SW480 (cell line): ENCODE results near the gene MAN1B1.
A peak's percentile ranks its signal among the peaks of the same experiment; 100 is the strongest.

Experiments used
- DNase-seq: peaks from one replicate; pipeline ENCODE4 v3.0.0-alpha.2; 2016; ENCODE audit warnings: low spot score

MAN1B1 gene

DNA sequence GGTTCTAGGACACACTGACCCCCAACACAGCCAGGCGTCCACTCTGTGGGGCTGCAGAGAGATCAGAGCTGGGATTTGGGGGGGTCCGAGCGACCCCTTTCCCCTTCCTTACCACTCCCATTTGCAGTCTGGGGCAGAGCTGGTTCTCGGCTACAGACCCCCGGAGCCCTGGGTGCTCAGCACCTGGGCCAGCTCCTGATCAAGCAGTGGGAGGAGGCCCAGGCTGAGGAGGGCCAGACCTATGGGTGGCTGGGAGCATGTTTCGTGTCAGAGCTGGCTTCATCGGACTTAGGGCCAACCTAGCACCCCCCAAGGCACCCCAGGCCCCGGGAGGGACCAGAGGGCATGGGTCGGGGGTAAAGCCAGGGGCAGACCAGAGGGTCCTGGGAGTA lies 59.7 kb downstream of the MAN1B1 start:
- DNase-seq: no peak

DNA sequence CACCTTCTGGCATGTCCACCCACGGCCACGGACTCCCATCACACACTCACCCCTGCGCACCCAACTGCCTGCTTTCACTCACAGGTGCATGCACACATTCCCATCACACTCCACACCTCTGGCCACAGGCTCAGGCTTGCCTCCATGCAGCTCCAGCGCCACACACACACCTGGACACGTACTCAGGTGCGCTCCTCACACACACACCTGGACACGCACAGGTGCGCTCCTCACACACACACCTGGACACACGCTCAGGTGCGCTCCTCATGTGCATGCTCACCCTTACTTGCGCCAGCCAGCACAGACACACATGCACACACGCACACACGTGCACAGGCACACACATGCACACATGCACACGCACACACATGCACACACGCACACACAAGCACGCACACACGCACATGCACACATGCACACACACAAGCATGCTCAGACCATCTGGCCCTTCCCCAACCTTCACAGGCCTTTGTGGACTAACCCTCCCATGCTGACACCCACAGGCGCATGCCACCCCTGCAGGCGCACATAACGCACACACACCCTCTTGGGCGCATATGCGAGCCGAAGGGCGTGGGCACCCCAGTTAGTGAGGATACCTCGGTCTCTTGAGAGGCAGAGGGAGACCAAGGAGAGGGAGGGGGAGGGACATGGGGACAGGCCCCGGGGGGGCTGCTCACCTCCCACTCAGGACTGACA lies 60.5 kb downstream of the MAN1B1 start:
- no peak for DNase-seq

DNA sequence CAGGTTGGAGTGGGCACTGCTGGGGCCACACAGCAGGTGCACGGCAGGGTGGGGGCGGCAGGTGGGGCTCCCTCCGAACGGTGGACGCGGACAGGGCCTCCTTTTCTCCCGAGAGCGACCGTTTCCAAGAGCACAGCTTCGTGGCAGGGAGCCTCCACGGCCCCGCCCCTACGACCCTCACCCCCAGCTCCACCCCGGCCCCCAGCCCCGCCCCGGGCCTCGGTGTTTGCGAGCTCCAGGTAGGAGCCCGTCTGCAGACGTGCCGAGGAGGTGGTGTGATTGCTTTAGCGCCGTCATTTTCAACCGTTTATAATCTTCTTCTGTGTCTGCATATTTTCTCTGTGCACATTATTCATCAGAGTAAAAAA lies 61.0 kb downstream of the MAN1B1 start:
- no peak for DNase-seq

DNA sequence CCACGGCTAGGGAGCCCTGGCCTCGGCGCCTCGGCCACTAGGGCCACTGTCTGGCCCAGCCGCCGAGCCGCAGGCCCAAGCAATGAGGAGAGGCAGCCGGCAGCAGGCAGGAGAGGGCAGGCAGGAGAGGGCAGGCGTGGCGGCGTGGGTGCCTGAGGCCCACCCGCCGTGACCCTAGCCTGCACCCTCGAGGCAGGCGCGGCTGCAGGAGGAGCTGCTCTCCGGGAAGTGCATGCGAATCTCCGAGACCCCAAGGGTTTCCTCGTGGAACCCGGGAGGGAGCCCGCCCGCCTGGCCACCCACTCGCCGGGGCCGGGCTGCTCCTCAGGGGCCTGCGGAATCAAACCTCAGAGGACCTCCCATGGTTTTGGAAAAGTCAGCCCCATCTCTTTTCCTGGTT lies 61.5 kb downstream of the MAN1B1 start:
- no peak for DNase-seq

DNA sequence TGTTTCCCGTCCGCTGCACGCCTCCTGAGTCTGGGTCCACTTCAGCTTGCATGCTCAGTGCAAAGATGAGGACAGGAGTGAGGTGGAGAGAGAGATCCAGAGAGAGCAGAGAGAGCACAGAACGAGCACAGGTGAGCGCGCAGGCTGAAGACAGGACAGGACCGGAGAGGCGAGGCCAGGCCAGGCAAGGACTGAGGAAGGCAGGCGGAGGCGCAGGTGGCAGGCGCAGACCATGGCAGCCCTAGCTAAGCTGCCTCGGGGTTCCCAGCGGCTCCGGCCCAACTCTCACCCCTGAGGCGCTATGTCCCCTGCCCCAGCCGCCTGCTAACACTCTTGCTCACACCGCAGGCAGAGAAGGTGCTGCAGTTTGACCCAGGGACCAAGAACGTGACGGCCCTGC lies 61.9 kb downstream of the MAN1B1 start:
- DNase-seq: no peak

DNA sequence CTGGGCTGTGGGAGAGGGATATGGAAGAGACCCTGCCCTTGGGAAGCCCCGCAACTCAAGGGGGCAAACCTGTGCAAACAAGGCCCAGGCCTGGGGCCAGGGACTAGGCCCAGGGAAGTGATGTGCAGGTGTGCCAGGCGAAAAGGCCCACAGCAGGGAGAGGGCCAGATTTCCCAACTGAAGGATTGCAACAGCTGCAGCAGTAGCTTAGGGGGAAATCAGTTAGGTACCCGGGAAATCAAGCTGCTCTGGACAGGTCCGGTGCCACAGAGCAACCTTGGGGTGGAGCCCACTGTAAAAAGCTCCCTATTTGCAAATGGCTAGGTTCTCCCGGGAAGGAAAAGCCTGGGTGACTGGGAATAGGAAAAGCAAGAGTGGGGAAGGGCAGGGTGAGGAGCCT lies 62.6 kb downstream of the MAN1B1 start:
- DNase-seq: no peak

DNA sequence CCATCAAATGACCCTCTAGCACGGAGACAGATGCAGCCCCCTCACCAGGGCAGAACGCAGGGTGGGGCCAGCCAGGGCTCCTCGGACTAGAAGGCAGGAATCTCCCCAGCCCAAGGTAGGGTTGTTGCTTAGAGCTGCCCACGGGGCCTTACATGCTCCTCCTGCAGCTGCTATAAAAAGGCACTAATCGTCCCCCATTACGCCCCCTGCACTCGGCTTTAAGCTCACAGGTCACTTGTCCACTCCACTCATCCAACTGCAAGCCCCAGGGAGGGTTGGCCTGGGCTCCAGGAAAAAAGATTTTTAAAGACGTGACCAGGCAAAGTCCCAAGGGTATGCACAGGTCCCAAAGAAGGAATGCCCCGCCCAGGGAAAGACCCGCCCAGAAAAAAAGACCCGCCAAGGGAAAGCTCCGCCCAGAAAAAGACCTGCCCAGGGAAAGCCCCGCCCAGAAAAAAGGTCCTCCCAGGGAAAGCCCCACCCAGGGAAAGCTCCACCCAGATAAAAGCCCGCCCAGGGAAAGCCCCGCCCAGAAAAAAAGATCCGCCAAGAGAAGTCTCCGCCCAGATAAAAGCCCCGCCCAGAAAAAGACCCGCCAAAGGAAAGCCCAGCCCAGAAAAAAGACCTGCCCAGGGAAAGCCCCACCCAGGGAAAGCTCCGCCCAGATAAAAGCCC lies 63.3 kb downstream of the MAN1B1 start:
- DNase-seq: peak; percentile 79

DNA sequence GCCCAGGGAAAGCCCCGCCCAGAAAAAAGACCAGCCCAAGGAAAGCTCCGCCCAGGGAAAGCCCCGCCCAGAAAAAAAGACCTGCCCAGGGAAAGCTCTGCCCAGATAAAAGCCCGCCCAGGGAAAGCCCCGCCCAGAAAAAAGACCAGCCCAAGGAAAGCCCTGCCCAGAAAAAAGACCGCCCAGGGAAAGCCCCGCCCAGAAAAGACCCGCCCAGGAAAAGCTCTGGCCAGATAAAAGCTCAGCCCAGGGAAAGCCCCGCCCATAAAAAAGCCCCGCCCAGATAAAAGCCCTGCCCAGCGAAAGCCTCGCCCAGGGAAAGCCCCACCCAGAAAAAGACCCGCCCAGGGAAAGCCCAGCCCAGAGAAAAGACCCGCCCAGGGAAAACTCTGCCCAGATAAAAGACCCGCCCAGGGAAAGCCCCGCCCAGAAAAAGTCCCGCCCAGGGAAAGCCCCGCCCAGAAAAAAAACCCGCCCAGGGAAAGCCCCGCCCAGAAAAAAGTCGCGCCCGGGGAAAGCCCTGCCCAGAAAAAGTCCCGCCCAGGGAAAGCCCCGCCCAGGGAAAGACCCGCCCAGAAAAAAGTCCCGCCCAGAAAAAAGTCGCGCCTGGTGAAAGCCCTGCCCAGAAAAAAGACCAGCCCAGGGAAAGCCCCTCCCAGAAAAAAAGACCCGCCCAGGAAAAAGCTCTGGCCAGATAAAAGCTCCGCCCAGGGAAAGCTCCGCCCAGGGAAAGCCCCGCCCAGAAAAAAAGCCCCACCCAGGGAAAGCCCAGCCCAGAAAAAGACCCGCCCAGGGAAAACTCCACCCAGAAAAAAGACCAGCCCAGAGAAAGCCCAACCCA lies 64.1 kb downstream of the MAN1B1 start:
- DNase-seq: peak; percentile 83

DNA sequence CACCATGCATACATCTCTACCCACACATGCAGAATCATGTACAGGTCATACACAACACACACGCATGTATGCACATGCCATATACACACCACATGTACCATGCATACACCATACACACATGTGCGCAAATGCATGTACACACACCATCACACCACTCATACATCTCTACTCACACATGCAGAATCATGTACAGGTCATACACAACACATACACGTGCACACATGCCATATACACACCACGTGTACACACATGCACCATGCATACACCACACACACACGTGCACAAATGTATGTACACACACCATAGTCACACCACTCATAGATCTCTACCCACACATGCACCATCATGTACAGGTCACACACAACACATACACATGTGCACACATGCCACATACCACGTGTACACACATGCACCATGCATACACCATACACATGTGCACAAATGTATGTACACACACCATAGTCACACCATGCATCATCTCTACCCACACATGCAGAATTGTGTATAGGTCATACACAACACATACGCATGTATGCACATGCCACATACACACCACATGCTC lies 66.1 kb downstream of the MAN1B1 start:
- no peak for DNase-seq

DNA sequence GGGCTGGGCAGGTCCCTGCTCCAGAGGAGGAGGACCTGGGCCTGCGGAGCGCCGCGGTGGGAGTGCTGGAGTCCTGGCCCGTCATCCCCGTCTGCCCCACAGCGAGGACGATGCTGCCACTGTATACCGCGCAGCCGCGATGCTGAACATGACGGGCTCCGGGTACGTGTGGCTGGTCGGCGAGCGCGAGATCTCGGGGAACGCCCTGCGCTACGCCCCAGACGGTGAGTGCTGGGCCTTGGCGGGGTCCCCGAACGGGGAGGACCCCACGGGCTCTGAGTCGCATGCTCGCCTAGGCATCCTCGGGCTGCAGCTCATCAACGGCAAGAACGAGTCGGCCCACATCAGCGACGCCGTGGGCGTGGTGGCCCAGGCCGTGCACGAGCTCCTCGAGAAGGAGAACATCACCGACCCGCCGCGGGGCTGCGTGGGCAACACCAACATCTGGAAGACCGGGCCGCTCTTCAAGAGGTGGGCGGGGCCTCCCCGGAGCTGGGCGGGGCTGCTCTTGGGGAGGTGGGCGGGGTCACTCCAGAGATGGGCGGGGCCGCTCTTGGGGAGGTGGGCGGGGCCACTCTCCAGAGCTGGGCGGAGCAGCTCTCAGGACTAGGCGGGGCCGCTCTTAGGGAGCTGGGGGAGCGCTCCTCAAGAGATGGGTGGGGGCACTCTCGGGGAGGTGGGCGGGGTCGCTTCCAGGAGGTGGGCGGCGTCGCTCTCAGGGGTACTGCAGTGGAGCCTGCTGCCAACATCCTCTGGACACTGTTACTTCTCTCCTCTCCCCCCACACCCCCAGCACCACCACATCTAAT lies 70.0 kb downstream of the MAN1B1 start:
- no peak for DNase-seq

DNA sequence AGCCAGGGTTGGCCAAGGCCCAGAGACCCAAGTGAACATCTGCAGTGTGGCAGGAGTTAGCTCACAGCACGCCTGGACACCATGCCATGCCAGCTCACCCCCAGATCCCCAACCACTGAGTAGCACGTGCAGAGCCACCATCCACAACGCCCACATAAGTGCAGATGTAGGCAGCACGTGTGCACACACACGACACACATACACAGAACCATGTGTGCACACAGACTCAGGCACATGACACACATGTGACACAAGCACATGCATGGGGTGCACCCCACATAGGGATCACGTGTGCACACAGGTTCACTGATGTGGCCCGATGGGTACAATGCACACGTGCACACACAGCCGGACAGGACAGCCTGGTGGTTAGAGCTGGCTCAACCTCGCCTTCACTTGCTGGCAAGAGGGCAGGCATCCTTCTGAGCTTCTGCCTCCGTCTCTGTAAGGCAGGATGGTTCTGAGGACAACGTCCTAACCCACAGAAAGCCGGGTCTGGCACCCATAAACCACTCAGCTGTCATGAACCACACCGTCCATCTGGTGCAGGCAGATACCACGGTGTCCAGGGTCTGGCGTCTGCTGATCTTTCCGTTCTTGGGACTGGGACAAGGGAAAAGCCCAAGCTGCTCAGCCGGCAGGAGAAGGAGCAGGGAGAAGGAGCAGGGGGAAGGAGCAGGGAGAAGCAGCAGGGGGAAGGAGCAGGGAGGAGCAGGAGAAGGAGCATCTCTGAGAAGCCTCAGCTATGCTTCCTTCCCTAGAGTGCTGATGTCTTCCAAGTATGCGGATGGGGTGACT lies 71.0 kb downstream of the MAN1B1 start:
- no peak for DNase-seq

DNA sequence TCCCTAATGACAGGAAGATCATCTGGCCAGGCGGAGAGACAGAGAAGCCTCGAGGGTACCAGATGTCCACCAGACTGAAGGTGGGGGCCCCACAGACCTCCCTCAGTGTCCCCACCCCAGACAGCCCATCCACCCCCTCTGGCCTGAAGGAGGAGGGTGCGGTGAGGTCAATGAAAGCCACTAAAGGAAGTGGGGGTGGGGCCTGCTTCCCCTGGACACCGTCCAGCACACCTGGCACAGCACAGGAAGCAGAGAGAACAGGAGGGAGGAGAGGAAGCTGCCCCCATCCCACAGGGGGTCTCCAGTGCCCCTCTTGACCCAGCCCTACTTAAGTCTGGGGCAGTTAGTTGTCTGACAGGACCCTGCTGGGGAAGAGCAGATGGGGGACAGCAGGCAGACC lies 71.8 kb downstream of the MAN1B1 start:
- no peak for DNase-seq
